Suppressor macrophage treated with lipopolysaccharide for 4 hours (primary cell): ENCODE data around the gene INHA.

Source experiments
- DNase-seq: peaks from one replicate; pipeline ENCODE4 v3.0.0-alpha.2; 2020

Gene INHA

DNA sequence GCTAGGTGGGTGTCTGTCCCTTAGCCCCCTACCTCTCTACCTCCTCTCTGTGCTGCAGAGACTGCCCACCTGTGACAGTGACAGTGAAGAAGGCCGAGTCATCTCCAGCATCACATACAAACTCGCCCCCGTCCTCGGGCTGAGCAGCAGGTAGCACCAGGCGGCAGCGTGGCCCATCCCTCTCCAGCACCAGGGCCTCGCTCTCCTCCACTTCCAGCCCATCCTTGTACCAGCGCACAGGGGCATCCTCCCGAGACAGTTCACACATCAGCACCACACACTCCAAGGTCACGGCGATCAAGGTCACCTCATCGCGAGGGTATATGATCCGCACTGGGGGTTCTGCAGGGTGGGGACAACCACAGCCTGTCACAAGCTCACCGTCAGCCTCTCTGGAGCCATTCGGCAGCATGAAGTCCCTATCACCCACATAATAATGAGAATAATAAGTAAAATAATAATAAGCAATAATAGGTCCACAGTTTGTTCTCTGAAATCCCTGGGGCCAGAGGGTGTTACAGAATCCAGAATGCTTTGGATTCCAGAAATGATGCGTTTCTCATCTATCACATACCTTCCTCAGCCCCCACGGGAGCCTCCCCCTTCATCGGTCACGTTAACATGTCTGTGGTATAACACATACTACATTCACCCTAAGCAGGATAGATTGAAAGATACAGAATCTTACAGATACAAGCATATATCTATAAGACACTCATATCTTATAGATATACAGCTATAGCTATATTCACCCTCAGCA lies 12.8 kb upstream of the INHA start:
- no peak for DNase-seq

DNA sequence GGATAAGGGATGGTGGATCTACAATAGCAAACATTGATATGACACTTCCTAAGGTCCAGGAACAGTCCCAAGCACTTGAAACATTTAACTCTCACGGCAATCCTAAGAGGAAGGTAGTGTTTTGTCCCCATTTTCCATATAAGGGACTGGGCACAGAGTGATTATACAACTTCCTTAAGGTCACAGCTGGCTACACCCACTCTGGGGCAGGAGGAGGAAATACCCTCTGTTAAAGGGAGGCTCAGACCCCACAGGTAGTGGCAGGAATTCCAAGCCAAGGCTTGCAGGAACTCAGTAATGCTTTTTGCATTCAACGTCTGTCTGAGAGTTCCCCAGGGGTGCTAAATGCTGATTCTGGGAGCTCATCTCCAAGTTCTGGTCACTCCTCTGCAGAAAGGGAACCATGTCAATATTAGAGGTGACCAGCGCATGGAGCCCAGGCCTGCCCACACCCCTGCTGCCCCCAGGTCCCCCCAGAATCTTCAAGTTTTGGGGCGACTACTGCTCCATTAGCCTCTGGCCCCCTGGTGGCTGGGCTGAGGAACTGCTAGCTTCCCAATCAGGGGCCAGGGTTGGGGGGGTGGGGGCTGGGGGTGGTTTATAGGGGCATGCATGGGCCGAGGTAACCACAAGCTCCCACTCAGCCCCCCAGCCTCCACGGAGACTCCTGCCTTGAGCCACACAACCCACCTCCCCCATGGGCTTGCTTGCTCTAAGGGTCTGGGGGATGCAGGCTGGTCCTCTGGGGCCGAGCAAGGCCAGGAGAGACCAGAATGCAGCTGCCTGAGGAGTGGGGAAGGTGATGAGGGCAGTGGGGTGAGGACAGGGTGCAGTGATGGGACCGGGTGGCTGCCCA lies 11.8 kb upstream of the INHA start:
- DNase-seq, result peak; percentile 13

DNA sequence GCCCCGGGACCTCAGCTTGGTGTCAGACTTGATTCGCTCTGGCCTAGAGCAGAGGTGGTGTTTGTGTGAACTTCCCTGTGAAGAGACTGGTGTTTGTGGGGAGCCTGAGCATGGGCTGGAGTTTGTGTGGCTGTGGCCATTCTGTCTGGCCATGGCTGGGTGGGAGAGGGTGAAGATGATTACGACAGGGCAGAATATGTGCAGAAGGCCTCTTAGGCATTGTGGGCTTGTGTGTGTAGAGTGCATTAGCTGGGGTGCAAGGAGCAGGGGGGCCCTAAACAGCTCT lies 11.3 kb upstream of the INHA start:
- no peak for DNase-seq

DNA sequence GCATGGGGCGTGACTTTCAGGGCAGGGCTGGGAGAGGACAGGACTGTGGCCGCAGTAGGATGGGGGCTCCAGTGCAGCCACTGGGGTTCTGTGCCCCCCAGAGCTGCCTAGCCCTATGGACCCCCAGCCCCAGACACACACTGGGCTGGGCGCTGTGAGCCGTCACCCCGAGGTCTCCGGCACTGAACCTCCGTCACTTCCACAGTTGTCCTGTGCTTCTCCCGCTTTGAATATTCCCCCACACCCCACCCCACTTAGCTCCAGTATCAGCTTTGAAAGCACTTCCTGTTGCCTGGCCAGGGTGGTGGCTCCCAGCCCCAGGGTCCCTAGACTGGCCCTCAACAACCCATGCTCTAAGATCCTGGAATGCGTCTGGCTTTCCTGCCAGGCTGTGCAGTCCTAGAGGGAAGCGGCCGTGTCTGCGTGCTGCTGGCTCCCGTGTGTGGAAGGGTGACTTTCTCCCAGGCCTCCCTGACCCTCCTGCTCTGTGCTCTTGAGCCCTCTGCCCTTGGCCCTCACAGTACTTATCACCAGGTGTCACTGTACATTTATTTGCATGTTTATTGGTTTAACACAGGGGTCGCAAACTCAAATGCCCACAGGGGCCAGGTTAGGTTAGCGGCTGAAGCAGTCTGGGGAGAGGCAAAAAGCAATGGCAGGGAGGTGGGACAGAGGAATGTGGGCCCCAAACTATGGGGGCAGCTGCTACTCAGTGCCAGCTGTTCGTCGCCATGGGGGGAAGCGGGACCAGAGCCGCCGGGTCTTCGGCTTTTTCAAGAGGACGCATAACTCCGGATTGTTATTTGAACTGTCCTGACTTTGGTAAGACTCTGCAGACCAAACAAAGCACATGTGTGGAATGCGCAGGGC lies 10.7 kb upstream of the INHA start:
- DNase-seq, result no peak

DNA sequence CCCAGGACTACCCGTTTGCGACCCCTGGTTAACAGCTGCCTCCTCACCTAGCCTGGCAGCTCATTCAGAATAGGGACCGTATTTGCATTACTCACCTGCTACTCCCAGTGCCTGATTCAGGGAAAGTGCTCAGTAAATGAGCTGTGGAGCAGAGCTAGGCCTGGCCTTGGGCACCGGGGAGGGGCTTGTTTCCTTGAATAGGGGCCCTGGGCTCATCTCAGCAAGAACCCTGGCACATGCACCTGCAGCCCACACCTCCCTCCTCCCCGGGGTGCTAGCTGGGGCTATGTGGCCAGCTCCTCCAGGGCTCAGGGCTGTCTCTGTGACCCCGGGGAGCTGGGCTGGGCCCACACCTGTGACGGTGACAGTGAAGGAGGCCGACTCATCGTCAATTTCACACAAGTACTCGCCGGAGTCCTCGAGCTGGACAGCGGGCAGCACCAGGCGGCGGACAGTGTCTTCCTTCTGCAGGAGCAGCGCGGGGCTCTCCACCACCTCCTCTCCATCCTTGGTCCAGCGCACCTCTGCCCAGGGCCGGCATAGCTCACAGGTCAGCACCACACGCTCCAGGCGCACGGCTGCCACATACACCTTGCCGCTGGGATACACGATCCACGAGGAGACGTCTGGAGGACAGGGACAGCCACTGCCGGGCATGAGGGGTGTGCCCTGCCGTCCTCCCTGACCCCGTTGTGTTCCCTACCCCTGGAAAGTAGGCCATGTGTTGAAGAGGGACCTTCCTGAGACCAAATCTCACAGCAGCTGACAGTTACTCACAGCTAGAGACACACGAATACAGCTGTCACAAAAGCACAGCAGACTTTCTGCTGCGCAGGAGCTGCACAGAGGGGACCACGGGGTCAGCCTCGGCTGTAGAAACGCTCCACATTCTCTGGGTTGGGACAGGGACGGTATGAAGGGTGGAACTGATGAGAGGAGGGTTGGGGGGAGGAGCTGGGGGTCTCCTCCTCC lies 9.8 kb upstream of the INHA start:
- no peak for DNase-seq

- no peak for DNase-seq
These were observed 8.7 kb upstream of the INHA start for GRCh38 chr2:219563271-219563928.

DNA sequence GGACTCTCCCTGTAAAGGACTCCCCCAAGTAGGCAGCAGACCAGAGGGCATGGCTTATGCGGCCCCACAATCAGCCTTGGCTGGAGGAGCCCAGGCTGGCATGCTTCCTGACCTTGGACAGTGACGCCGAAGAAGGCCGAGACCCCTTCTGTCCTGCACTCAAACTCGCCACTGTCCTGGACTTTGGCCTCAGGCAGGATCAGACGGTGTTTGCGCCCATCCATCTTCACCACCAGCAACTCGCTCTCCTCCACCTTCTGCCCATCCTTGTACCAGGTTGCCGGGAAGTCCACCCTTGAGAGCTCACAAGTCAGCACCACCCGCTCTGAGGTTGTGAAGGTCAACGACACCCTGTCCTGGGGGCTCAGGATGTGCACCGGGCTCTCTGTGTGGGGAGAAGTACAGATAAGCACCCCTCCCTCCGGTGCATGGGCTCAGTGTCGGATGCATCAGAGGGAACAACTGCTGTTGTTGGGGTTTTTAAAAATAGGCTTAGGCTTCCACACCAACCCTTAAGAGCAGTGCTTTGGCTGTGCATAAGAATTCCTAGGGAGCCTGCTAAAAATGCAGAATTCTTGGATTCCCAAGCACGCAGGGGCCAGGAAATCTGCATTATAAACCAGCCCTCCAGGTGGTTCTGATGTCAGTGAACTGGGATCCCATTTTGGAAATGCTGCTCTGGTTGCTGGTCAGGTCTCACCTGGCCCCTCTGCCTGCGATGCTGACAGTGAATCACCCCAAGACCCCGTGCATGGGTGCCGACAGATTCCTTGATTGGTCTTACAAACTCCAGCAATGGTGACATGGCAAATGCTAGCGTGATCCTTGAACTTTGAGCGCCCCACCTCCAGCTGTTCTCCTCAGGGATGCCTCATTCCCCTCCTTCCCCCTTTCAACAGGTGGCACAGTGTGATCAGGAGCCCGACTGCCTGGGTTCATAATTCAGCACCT lies 6.7 kb upstream of the INHA start:
- DNase-seq, result no peak

DNA sequence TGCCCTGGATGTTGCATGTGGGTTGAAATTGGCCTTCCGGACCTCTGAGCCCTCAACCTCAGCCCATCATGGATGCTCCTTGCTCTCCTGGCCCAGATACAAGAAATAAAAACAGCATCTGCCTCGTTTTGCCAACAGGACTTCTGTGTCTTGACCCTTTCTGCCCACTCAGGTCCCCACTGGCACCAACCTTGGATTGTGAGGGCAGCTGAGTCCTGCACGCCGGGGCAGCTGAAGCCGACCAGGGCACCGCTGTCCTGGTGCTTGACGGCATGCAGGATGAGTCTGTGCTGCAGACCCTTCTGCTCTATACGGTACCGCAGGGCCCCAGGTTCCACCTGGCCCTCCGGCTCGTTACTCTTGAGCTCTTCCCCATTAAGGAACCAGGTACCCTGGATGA lies 5.5 kb upstream of the INHA start:
- DNase-seq, result no peak

DNA sequence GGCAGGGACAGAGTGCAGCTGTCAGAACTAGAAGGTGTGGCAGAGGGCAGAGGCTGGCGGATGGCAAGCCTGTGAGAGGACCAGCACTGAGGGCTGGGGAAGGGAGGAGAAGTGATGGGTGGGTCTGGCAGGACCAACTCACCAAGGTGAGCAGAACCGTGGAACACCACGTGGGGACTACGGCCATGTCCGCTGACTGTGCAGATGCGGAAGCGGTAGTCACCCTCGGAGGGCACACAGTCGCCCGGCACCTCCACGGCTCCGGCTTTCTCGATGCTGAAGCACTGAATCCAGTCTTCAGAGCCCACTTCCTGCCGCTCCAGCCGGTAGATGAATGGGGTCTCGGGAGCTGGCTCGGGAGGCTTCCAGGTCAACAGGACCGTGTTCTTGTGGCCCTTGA lies 5.0 kb upstream of the INHA start:
- DNase-seq, result no peak

DNA sequence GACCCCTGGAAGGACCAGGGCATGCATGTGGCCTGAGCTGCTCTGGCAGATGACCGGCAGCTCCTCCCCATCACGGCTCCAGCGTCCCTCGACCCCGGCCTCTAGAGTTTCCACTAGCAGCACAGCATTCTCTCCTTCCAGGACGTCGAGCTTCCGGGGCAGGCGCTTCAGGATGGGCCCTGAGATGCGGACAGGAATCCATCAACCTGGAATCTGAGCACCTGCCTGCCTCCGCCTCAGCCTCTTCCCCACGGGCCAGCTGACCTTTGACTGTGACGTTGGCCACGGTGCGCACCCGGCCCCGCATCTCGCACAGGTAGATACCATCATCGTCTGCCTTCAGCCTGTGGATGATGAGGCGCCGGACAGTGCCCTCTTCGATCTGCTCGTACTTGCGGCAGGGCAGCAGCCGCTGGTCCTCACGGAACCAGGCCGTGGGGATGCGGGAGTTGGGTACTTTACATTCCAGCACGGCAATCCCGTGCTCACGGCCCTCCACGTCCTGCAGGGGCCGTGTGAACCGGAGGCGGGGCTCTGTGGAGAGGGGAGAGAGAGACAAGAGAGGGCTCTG lies 4.2 kb upstream of the INHA start:
- no peak for DNase-seq

GRCh38 chr2:219569041-219569440 lies 3.1 kb upstream of the INHA start:
- DNase-seq, result no peak

DNA sequence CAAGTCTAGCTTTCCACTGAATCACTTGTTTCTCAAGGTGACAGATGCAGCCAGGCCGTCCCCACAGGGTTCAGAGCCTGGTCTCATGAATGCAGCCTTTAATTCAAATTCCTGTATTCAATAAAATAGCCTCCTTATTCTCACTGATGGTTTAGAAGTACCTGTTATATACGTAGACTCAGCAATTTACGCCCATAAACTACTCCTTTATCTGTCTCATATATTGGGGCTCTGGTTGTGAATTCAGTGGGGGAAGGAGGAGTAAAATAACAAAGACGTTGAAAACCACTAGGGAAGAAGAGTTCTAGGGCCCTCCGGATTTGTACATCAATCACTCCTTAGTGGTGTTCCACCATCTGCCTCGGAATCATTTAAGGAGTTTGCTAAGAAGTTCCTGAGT lies 2.5 kb upstream of the INHA start:
- no peak for DNase-seq

- DNase-seq, result no peak
These were observed 1.8 kb upstream of the INHA start for GRCh38 chr2:219570194-219570923.

- DNase-seq, result no peak
These were observed 1.2 kb upstream of the INHA start for GRCh38 chr2:219570924-219571310.

DNA sequence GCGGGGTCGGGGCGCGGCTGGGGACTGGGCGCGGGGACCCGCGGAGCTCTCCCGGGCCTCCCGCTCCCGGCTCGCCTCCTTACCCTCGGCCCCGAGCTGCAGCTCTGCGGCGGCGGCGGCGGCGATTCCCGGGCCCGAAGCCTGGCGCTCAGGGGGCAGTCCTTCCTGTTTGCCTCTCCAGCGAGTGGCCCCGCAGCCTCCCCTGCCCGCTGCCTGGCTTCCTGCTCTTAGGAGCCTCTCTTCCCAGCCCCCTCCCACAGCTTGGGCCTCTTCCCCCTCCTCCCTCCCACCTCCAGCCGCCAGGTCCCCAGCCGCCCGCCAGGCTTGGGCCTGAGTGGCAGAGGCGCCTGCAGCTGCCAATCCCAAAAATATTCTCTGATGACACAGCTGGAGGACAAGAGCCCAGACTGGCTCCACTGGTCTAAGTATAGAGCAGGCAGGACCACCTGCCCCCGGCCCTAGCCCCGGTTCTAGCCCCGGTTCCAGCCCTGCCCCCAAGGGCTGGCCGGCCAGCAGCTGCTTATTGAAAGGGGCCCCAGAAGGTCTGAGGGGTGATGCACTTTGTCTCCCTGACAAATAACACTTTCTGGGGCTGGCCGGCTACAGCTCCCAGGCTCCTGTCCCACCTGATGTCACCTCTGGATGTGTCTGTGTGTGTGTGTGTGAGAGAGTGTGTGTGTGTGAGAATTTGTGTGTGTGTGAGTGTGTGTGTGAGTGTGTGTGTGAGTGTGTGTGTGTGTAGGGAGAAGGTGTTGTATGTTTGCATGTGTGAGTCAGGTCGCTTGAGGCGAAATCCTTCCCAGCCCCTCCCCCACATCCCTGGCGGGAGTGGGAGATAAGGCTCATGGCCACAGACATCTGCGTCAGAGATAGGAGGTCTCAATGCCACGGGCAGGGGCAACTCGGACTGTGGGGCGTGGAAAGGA lies 536 bp upstream of the INHA start, which contains the start of gene OBSL1:
OBSL1 (minus strand) TSS at position 229 of the 926 bp plus-strand sequence. CDS start 307 bp downstream, outside the sequence.
- DNase-seq, result peak; percentile 17

DNA sequence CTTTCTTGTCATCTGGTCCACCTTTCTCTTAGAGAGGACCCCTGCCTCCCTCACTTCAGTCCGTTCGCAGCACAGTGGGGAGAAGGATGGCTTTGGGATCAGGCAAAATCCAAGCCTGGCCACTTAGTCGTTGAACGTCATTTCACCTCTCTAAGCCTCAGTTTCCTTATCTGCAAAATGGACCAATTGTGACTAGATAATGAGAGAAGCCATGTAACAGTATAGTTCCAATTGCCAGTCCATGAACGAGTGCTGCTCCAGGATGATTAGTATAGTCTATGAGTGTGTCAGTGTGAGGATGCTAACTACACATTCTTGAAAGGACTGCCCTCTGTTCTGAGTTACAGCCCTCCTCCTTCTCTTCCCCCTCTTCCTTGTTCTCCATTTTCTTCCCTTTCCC lies 1.1 kb downstream of the INHA start:
- no peak for DNase-seq

DNA sequence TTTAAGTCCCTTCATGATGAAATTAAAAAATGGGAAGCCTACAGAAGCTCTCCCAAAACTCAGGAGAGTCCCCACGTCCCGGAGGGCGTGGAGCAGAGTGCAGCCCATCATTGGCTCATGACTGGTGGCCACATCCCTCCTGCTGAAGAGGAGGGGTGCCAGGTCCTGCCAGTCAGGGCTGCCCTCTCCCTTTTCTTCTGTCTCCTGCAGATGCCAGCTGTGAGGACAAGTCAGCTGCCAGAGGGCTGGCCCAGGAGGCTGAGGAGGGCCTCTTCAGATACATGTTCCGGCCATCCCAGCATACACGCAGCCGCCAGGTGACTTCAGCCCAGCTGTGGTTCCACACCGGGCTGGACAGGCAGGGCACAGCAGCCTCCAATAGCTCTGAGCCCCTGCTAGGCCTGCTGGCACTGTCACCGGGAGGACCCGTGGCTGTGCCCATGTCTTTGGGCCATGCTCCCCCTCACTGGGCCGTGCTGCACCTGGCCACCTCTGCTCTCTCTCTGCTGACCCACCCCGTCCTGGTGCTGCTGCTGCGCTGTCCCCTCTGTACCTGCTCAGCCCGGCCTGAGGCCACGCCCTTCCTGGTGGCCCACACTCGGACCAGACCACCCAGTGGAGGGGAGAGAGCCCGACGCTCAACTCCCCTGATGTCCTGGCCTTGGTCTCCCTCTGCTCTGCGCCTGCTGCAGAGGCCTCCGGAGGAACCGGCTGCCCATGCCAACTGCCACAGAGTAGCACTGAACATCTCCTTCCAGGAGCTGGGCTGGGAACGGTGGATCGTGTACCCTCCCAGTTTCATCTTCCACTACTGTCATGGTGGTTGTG lies 2.6 kb downstream of the INHA start:
- no peak for DNase-seq
